ENCODE data around the gene LPIN3.
"Not testable (repeated sequence)": the region's sequence is repeated elsewhere in the genome, so short reads cannot be mapped to it uniquely, and the experiment has no call there.

Gene LPIN3

DNA sequence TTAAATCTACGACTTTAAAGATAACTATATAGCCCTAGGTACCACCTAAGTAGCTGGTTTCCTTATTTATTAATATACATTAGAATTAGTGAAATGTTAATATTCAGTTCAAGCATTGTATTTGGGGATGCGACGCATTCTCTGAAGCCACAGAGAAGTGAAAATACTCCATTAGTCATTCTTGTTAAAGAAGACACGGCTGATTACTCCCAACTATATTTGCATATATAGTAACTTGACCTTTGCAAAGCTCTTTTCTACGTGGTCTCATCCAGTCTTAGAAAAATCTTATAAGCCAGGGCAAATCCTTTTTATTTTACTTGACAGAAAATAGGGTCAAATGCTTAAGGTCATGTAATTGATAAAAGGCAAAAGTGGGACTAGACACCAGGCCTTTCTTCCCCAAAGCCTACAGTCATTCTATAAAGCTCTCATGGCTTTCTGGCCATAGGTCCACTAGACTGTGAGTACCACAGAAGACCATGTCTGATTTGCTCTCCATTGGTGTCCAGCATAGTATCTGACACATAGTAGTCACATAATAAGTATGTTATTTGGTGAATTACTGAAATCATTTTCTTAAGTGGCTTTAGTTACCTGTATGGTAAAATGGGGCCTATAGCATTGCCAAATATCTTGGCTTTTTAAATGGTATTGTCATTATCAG, 34.4 kb upstream of the LPIN3 start:
- no peak for TF ChIP-seq FOXP2 (optimal IDR thresholded peaks at IDR 0.05; ENCODE audit: control extremely low read depth, extremely low read length, insufficient read depth)
- Histone ChIP-seq H3K9ac (ENCODE audit: insufficient read length) (no peak overlapping the region), H3K36me3 (ENCODE audit: insufficient read depth, low read length) (no peaks in the 10 kb centered on the region), H3K4me3 (no peak overlapping the region), H3K27ac (no peak overlapping the region), H3K9me3 (ENCODE audit: low read depth, low read length) (no peaks in the 10 kb centered on the region)
- DNase-seq (ENCODE audit: low read depth, low spot score): no peak

- DNase-seq (ENCODE audit: low read depth, low spot score): no peak
- no peak overlapping the region for H3K27ac ChIP-seq
- H3K9me3 ChIP-seq (ENCODE audit: low read depth, low read length): no peaks in the 10 kb centered on the region
- TF ChIP-seq POLR2AphosphoS5 (IDR thresholded peaks at IDR 0.05; ENCODE audit: borderline replicate concordance, low read depth, low read length): no peak
- TF ChIP-seq EZH2 (IDR thresholded peaks at IDR 0.05): no peak
- TF ChIP-seq FOXP2 (optimal IDR thresholded peaks at IDR 0.05; ENCODE audit: control extremely low read depth, extremely low read length, insufficient read depth): no peak
- H3K4me3 ChIP-seq: no peak overlapping the region
- no peak overlapping the region for H3K9ac ChIP-seq (ENCODE audit: insufficient read length)
- no peaks in the 10 kb centered on the region for H3K36me3 ChIP-seq (ENCODE audit: insufficient read depth, low read length)
Observed at GRCh38 chr20:41307021-41307420, 33.6 kb upstream of the LPIN3 start.

GRCh38 chr20:41308290-41308711, 32.3 kb upstream of the LPIN3 start:
- H3K27ac ChIP-seq: no peak overlapping the region
- peaks cover 6% of the 10 kb centered on the region; the same call in 1 of the 2 replicates for H3K36me3 ChIP-seq (ENCODE audit: insufficient read depth, low read length)
- no peak for DNase-seq (ENCODE audit: low read depth, low spot score)
- TF ChIP-seq FOXP2 (optimal IDR thresholded peaks at IDR 0.05; ENCODE audit: control extremely low read depth, extremely low read length, insufficient read depth) (no peak), POLR2AphosphoS5 (IDR thresholded peaks at IDR 0.05; ENCODE audit: borderline replicate concordance, low read depth, low read length) (no peak), EZH2 (IDR thresholded peaks at IDR 0.05) (no peak)
- no peak overlapping the region for H3K4me3 ChIP-seq
- no peak overlapping the region for H3K9ac ChIP-seq (ENCODE audit: insufficient read length)
- no peaks in the 10 kb centered on the region for H3K9me3 ChIP-seq (ENCODE audit: low read depth, low read length)

DNA sequence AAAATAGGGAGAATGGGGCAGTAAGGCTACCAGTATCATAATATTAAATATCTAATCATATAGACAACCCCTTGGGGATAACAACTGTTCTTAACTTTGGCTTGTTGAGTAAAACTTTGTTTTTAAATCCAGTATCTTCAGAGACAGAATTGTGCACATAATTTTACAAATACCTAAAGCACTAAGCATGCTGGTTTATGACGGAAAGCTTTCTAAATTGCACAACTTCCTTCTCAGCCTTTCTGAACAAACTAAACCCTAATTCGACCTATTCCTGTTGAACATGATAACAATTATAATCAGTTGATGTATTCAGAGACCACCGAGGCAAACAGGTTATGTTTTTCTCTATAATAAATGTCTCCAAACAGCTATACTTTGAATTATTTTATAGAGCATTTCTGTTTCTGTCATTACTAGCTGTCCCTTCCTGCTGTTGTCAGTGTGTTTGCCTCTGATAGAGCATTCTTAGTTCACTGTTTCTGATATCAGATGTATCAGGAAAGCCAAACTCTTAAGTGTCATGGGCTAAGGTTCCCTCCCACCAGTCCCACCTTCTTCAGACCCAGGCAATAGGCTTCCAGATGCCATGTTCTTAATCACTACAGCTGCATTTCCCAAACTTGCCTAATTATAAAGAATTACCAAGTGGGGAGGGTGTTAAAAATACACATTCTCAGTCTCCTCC, 31.8 kb upstream of the LPIN3 start:
- Histone ChIP-seq H3K27ac (no peak overlapping the region), H3K9me3 (ENCODE audit: low read depth, low read length) (no peaks in the 10 kb centered on the region), H3K4me3 (no peak overlapping the region), H3K36me3 (ENCODE audit: insufficient read depth, low read length) (peaks cover 6% of the 10 kb centered on the region; the same call in 1 of the 2 replicates), H3K9ac (ENCODE audit: insufficient read length) (no peak overlapping the region)
- TF ChIP-seq EZH2 (IDR thresholded peaks at IDR 0.05): no peak
- TF ChIP-seq POLR2AphosphoS5 (IDR thresholded peaks at IDR 0.05; ENCODE audit: borderline replicate concordance, low read depth, low read length): no peak
- TF ChIP-seq FOXP2 (optimal IDR thresholded peaks at IDR 0.05; ENCODE audit: control extremely low read depth, extremely low read length, insufficient read depth): no peak
- no peak for DNase-seq (ENCODE audit: low read depth, low spot score)

GRCh38 chr20:41309817-41310216, 30.8 kb upstream of the LPIN3 start:
- Histone ChIP-seq H3K4me3 (no peak overlapping the region), H3K27ac (no peak overlapping the region), H3K9me3 (ENCODE audit: low read depth, low read length) (no peaks in the 10 kb centered on the region)

DNA sequence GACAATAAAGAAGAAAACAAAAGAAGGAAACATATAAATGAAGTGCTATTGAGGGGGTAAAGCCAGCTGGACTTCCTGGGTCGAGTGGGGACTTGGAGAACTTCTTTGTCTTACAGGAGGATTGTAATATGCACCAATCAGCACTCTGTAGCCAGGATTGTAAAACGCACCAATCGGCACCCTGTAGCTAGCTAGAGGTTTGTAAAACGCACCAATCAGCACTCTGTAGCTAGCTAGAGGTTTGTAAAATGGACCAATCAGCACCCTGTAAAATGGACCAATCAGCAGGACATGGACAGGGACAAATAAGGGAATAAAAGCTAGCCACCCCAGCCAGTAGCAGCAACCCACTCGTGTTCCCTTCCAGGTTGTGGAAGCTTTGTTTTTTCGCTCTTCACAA, 28.6 kb upstream of the LPIN3 start:
- DNase-seq (ENCODE audit: low read depth, low spot score); H3K36me3 ChIP-seq (ENCODE audit: insufficient read depth, low read length); H3K27ac ChIP-seq; H3K4me3 ChIP-seq; H3K9me3 ChIP-seq (ENCODE audit: low read depth, low read length); H3K9ac ChIP-seq (ENCODE audit: insufficient read length): not testable (repeated sequence)

More at GRCh38 chr20:41309817-41310216, 30.8 kb upstream of the LPIN3 start:
- no peak for TF ChIP-seq POLR2AphosphoS5 (IDR thresholded peaks at IDR 0.05; ENCODE audit: borderline replicate concordance, low read depth, low read length)
- H3K36me3 ChIP-seq (ENCODE audit: insufficient read depth, low read length): peaks cover 6% of the 10 kb centered on the region; the same call in 1 of the 2 replicates
- no peak overlapping the region for H3K9ac ChIP-seq (ENCODE audit: insufficient read length)
- no peak for DNase-seq (ENCODE audit: low read depth, low spot score)

DNA sequence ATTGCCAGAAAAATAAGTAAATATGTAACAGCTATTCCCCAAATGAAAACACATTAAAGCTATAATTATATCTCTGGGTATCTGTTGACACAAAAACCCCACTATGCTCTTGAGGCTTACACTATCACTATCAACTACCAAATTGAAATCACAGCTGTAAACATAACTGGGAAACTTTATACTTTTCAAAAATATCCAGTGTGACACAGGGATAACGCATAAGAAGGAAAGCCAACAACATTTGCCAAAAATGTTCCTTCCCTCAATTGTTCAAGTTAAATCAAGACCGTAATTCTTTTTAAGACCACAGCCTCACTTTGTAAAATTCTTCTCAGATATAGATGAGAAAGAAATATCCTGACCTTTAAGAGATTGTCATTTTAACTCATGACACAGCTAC, 26.2 kb upstream of the LPIN3 start:
- no peak for TF ChIP-seq FOXP2 (optimal IDR thresholded peaks at IDR 0.05; ENCODE audit: control extremely low read depth, extremely low read length, insufficient read depth)
- no peak for TF ChIP-seq POLR2AphosphoS5 (IDR thresholded peaks at IDR 0.05; ENCODE audit: borderline replicate concordance, low read depth, low read length)
- TF ChIP-seq EZH2 (IDR thresholded peaks at IDR 0.05): no peak
- no peak for DNase-seq (ENCODE audit: low read depth, low spot score)
- Histone ChIP-seq H3K9me3 (ENCODE audit: low read depth, low read length) (no peaks in the 10 kb centered on the region), H3K4me3 (no peak overlapping the region), H3K36me3 (ENCODE audit: insufficient read depth, low read length) (peaks cover 6% of the 10 kb centered on the region; the same call in 1 of the 2 replicates), H3K9ac (ENCODE audit: insufficient read length) (no peak overlapping the region), H3K27ac (no peak overlapping the region)

- Histone ChIP-seq H3K27ac (peak overlapping the region; percentile 35; the same call in 1 of the 2 replicates), H3K9me3 (ENCODE audit: low read depth, low read length) (no peaks in the 10 kb centered on the region), H3K36me3 (ENCODE audit: insufficient read depth, low read length) (peaks cover 6% of the 10 kb centered on the region; the same call in 1 of the 2 replicates), H3K4me3 (peak overlapping the region; percentile 89), H3K9ac (ENCODE audit: insufficient read length) (peak overlapping the region; percentile 82)
- TF ChIP-seq EZH2 (IDR thresholded peaks at IDR 0.05): no peak
- TF ChIP-seq FOXP2 (optimal IDR thresholded peaks at IDR 0.05; ENCODE audit: control extremely low read depth, extremely low read length, insufficient read depth): no peak
- TF ChIP-seq POLR2AphosphoS5 (IDR thresholded peaks at IDR 0.05; ENCODE audit: borderline replicate concordance, low read depth, low read length): no peak
- no peak for DNase-seq (ENCODE audit: low read depth, low spot score)
Observed at GRCh38 chr20:41316051-41316450, 24.6 kb upstream of the LPIN3 start.

All from SK-N-MC (cell line).